ENCODE measurements around the gene PRICKLE2.

PRICKLE2 gene

DNA sequence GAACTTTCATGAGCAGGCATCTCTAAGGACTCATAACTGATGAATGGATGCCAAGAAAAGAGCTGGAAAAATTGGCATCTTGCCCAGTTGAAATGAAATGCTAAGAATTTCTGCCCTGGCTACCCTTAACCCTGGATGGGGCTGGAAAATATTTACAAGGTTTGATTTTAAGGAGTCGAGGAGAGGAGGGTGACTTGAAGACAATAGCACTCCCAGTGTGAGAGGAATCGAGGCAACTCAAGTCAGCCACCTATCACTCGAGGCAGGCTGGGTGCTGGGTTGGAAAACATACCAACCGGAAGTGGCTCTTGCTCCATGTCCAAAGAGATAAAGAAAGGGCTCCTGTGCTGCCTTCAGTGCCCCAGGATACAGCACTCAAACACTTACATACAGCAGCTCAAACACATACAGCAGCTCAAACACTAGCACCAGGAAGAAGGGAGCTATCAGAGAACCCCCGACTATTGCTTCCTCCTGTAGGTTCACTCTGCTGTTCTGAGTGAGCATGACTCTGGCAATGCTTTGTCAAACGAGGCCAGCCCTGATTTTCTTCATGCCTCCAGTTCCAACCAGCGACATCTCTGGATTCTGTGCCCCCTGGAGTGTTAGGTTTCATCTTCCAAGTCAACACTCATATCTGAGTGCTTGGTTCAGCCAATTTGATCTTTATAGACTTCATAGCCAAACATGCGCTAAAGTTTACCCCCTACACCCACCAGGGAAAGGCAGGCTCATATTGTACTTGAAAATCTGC is 4.9 kb downstream of the PRICKLE2 start:
- TF ChIP-seq GATA2 (IDR thresholded peaks at IDR 0.05; ENCODE audit: low read depth, low read length) (no peak), GATA3 (IDR thresholded peaks at IDR 0.05; ENCODE audit: low read depth, low read length) (no peak)

GRCh38 chr3:64218746-64219145 is 6.5 kb downstream of the PRICKLE2 start:
- no peak for TF ChIP-seq GATA2 (IDR thresholded peaks at IDR 0.05; ENCODE audit: low read depth, low read length)
- no peak for TF ChIP-seq GATA3 (IDR thresholded peaks at IDR 0.05; ENCODE audit: low read depth, low read length)

GRCh38 chr3:64218329-64218728 is 6.9 kb downstream of the PRICKLE2 start:
- no peak for TF ChIP-seq GATA3 (IDR thresholded peaks at IDR 0.05; ENCODE audit: low read depth, low read length)
- no peak for TF ChIP-seq GATA2 (IDR thresholded peaks at IDR 0.05; ENCODE audit: low read depth, low read length)

DNA sequence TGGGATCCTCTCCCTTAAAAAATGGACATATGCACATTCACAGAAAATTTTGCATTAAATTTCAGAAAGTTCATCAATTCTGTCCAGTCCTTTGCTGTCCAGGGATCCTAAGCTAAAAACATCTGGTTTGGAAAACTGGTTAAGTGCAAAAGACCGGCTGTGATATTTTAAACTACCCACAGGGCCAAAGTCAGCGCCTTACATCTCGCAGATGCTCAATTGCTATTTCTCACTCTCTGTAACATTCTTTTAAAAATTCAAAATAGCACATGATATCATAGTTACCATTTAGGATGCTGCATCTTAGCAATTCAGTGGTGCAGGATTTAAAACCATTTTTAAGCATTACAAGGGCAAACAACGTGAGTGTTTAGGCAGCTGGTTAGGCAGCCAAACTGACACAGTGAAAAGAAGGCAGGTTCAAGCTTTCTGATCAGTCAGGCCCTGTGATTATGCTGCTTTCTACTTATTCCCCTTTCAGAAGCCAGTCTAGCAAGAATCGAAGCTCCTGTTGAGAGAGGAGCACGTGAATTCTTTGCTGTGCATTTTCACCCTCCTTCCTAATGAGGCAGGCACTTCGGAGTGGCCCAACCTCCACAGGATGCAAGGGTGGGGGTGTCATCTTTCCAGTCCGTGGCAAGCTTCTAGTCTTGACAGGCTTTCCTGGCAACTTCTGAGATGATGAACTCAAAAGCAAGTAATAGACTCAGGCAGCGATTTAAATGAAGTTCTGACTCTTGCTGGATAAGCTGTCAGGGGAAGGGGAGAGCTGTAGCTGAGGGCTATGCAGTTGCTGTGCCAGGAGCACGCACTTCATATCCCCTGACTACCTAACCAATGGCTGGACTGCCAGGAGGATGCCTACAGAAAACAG is 8.8 kb downstream of the PRICKLE2 start:
- no peak for TF ChIP-seq GATA3 (IDR thresholded peaks at IDR 0.05; ENCODE audit: low read depth, low read length)

DNA sequence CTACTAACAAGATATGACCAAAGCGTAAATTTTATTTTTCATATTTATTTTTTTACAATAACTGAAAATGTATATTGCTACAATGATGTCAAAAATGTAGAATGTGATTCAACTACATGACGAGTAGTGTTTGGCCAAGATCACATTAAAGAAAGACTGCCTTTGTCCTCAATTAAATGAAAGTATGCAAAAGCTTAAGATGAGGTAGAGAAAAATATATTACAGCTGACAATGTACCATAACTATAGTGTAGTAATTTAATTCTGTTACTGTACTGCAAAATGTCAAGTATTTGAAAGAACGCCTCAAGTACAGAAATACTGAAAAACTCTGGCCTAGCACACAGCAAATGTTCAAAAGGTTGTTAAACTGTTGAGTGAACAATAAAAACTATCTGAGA is 9.7 kb downstream of the PRICKLE2 start:
- TF ChIP-seq GATA3 (IDR thresholded peaks at IDR 0.05; ENCODE audit: low read depth, low read length) (no peak), GATA2 (IDR thresholded peaks at IDR 0.05; ENCODE audit: low read depth, low read length) (no peak)

DNA sequence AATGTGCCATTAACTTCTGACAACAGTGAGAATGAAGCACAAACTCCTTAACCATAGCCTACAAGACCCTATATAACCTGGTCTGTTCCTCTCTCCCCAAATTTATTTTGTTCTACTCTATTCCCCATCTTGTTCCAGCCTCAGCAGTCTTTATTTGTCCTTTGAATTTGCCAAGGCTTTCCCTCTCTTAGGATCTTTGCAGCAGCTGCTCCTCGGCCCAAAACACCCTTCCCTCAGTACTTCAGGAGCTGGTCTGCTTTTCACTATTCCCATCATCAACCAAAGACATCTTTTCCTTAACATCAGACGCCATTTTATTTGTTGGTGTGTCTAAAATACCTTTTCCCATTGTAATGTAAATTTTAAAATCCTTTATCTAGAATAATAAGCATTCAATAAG is 10.2 kb downstream of the PRICKLE2 start:
- TF ChIP-seq GATA3 (IDR thresholded peaks at IDR 0.05; ENCODE audit: low read depth, low read length) (no peak), GATA2 (IDR thresholded peaks at IDR 0.05; ENCODE audit: low read depth, low read length) (no peak)

DNA sequence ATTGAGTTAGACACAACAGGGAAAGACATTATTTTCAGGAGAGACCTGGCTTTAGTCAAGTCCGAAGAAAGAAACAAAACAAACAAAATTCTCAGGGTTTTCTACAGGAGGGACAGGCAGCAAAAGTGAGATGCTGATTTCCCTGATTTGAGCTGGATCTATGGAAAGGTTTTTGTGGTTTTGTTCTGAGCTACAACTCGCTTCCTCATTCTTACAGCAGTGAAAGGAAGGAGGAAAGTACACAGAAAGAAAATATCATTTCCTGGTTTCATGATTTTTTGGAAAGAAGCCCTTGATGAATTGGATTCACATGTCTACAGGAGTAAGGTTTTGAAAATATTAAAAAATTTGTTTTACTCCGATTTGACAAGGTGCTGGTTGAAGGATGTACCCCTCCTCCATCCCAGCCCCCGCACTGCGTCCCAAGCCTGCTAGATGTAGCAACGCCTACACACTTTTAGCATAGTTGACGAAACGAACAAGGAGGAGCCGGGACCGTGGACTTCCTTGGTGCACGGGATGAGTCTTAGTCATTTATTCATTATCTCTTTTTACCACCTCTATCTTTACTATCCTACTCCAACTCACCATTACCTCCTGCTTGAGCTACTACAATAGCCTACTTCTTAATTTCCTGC is 10.8 kb downstream of the PRICKLE2 start:
- TF ChIP-seq GATA2 (IDR thresholded peaks at IDR 0.05; ENCODE audit: low read depth, low read length) = no peak
- TF ChIP-seq GATA3 (IDR thresholded peaks at IDR 0.05; ENCODE audit: low read depth, low read length) = no peak

- TF ChIP-seq GATA2 (IDR thresholded peaks at IDR 0.05; ENCODE audit: low read depth, low read length) (no peak), GATA3 (IDR thresholded peaks at IDR 0.05; ENCODE audit: low read depth, low read length) (no peak)
Observed at GRCh38 chr3:64213962-64214379, 11.3 kb downstream of the PRICKLE2 start.

DNA sequence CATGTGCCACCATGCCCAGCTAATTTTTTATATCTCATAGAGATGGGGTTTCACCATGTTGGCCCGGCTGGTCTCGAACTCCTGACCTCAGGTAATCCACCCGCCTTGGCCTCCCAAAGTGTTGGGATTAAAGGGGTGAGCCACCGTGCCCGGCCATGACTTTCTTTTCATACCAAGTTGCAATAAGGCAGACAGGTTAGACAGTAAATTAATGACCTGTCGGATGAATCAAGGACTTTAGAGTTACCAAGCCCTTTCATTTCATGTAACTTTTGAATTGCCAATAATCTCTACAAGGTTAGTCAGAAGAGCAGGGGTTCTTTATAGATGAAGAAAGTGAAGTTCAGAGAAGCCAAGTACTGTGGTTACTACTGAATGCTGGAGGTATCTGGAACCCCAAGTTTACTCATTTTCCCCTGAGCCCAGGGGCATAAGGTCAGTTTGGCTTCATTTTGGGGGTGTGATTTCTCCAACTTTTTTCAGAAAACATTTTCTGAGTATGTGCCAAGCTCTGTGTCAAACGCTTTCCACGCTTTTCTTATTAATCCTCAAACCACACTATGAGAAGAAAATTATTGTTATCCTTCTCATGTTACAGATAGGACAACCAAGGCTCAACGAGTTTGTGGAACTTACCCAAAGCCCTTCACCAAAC is 11.9 kb downstream of the PRICKLE2 start:
- TF ChIP-seq GATA3 (IDR thresholded peaks at IDR 0.05; ENCODE audit: low read depth, low read length) (no peak), GATA2 (IDR thresholded peaks at IDR 0.05; ENCODE audit: low read depth, low read length) (no peak)

GRCh38 chr3:64209866-64210621 is 15.2 kb downstream of the PRICKLE2 start:
- no peak; the same call in 1 of the 2 replicates for TF ChIP-seq GATA2 (IDR thresholded peaks at IDR 0.05; ENCODE audit: low read depth, low read length)
- TF ChIP-seq GATA3 (IDR thresholded peaks at IDR 0.05; ENCODE audit: low read depth, low read length) = no peak

DNA sequence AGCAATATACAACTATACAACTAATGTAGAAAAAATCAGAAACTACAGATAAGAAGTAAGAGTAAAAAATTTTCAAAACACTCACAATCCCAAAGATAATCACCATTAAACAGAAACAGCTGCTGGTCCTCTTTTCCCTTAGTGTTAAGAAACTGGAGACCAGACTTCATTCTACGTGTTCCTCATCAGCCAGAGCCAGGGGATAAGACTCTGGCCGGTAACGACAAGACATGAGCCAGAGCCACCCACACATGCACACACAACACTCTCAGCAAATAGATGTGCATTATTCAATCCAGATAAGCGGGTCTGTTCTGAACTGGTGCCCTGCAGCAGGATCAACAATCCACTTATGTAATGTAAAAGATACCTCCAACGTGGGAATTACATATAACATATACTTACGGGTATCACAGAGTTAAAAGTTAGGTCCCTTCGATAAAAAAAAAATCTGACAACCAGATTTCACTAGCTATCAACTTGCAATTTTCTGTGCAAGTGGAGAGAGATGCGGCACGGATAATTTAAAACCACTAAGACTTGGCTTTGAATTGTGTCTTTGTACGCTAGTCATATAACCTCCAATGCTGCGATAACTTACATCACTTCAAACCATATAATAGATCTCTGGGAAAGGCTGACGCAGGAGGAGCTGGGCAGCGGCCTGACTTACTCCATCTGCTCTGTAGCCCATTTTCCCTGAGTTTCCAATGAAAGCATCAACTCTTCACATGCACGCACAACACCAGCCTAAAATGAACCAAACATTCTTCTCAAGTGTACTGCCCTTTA is 17.8 kb downstream of the PRICKLE2 start:
- TF ChIP-seq GATA3 (IDR thresholded peaks at IDR 0.05; ENCODE audit: low read depth, low read length) = peak; percentile 83
- peak; percentile 91 for TF ChIP-seq GATA2 (IDR thresholded peaks at IDR 0.05; ENCODE audit: low read depth, low read length)
